Astrocyte (in vitro differentiated cells and primary cell): ENCODE measurements around the gene TNFRSF1A. TPM values are rescaled to one million over a fixed set of nuclear protein-coding genes. Genes with fewer than 3 reads are reported as not detected.

Experiments used
- DNase-seq: peaks from one replicate; pipeline ENCODE4 v3.0.0-alpha.2; 2010; ENCODE audit warnings: low read depth
- FAIRE-seq: peaks from 2 replicates; lab custom pipeline; 2011; peaks lifted over from hg19 to GRCh38; lab: Jason Lieb, UNC
- H2AFZ ChIP-seq: 2 replicates; pipeline ENCODE4 v1.6.0; 2012; ENCODE audit warnings: low read depth, low read length, inconsistent platforms
- H3K27ac ChIP-seq: 2 replicates; pipeline ENCODE4 v1.5.1; 2011; ENCODE audit warnings: low read depth, low read length, inconsistent platforms
- H3K27me3 ChIP-seq: 2 replicates; pipeline ENCODE4 v1.6.0; 2011; ENCODE audit warnings: low read length, inconsistent platforms; ENCODE audit not compliant: insufficient read depth
- H3K36me3 ChIP-seq: 2 replicates; pipeline ENCODE4 v1.5.1; 2011; ENCODE audit warnings: low read length, inconsistent platforms; ENCODE audit not compliant: insufficient read depth
- H3K4me1 ChIP-seq: 2 replicates; pipeline ENCODE4 v1.5.1; 2011; ENCODE audit warnings: low read length, inconsistent platforms; ENCODE audit not compliant: insufficient read depth
- H3K4me2 ChIP-seq: 2 replicates; pipeline ENCODE4 v1.6.0; 2012; ENCODE audit warnings: low read length, inconsistent platforms
- H3K4me3 ChIP-seq: 2 replicates; pipeline ENCODE4 v1.5.1; 2011; ENCODE audit warnings: low read depth, mild to moderate bottlenecking, low read length, inconsistent platforms; ENCODE audit not compliant: insufficient read depth
- H3K79me2 ChIP-seq: 2 replicates; pipeline ENCODE4 v1.6.0; 2012; ENCODE audit warnings: mild to moderate bottlenecking, low read length, inconsistent platforms; ENCODE audit not compliant: insufficient read depth
- H3K9ac ChIP-seq: 2 replicates; pipeline ENCODE4 v1.6.0; 2012; ENCODE audit warnings: mild to moderate bottlenecking, low read length, inconsistent platforms
- H3K9me3 ChIP-seq: 2 replicates; pipeline ENCODE4 v1.5.1; 2012; ENCODE audit warnings: low read depth, mild to moderate bottlenecking, low read length, inconsistent platforms; ENCODE audit not compliant: insufficient read depth
- H4K20me1 ChIP-seq: 2 replicates; pipeline ENCODE4 v1.6.0; 2012; ENCODE audit warnings: low read length, inconsistent platforms; ENCODE audit not compliant: insufficient read depth
- H3K27ac Mint-ChIP-seq: one replicate; pipeline ENCODE4 v1.8.0; 2021; ENCODE audit warnings: mild to moderate bottlenecking, mixed read lengths; ENCODE audit not compliant: unreplicated experiment
- H3K27me3 Mint-ChIP-seq: one replicate; pipeline ENCODE4 v1.8.0; 2021; ENCODE audit warnings: low read depth, mixed read lengths; ENCODE audit not compliant: unreplicated experiment
- H3K36me3 Mint-ChIP-seq: one replicate; pipeline ENCODE4 v1.8.0; 2021; ENCODE audit warnings: low read depth, mixed read lengths; ENCODE audit not compliant: unreplicated experiment
- H3K4me1 Mint-ChIP-seq: one replicate; pipeline ENCODE4 v1.8.0; 2021; ENCODE audit warnings: low read depth, mixed read lengths; ENCODE audit not compliant: unreplicated experiment
- H3K4me3 Mint-ChIP-seq: one replicate; pipeline ENCODE4 v1.8.0; 2021; ENCODE audit warnings: mild to moderate bottlenecking, moderate library complexity, mixed read lengths; ENCODE audit not compliant: unreplicated experiment
- H3K9me3 Mint-ChIP-seq: one replicate; pipeline ENCODE4 v1.8.0; 2021; ENCODE audit warnings: mild to moderate bottlenecking, mixed read lengths; ENCODE audit not compliant: unreplicated experiment
- EZH2 ChIP-seq: IDR thresholded peaks from 2 replicates; pipeline ENCODE4 v1.6.1; 2012; ENCODE audit warnings: mild to moderate bottlenecking, low read length, inconsistent platforms; ENCODE audit not compliant: insufficient read depth
- total RNA-seq: library from RNA; stranded (reverse); gene quantifications from 2 replicates; pipeline ENCODE4 v1.2.1, GENCODE V29; 2021
- TF ChIP-seq, protein P1 (sequence below): IDR thresholded peaks from 2 replicates; pipeline ENCODE4 v1.5.1; 2011; ENCODE audit warnings: low read depth, mild to moderate bottlenecking, inconsistent platforms, low read length, moderate library complexity; ENCODE audit not compliant: insufficient read depth

Gene TNFRSF1A
- total RNA-seq, 1 donor from 2014 or later, result 118 TPM

GRCh38 chr12:6373022-6373787 lies 31.3 kb upstream of the TNFRSF1A start:
- peak overlapping the region; percentile 84 for H3K27ac Mint-ChIP-seq
- H3K4me1 ChIP-seq, result peaks cover 47% of the 10 kb centered on the region
- H3K79me2 ChIP-seq, result no peaks in the 10 kb centered on the region
- H2AFZ ChIP-seq, result peak overlapping the region; percentile 67
- no peaks in the 10 kb centered on the region for H3K9me3 ChIP-seq
- H3K4me3 ChIP-seq, result no peak overlapping the region
- no peaks in the 10 kb centered on the region for H3K9me3 Mint-ChIP-seq
- TF ChIP-seq, protein P1, sequence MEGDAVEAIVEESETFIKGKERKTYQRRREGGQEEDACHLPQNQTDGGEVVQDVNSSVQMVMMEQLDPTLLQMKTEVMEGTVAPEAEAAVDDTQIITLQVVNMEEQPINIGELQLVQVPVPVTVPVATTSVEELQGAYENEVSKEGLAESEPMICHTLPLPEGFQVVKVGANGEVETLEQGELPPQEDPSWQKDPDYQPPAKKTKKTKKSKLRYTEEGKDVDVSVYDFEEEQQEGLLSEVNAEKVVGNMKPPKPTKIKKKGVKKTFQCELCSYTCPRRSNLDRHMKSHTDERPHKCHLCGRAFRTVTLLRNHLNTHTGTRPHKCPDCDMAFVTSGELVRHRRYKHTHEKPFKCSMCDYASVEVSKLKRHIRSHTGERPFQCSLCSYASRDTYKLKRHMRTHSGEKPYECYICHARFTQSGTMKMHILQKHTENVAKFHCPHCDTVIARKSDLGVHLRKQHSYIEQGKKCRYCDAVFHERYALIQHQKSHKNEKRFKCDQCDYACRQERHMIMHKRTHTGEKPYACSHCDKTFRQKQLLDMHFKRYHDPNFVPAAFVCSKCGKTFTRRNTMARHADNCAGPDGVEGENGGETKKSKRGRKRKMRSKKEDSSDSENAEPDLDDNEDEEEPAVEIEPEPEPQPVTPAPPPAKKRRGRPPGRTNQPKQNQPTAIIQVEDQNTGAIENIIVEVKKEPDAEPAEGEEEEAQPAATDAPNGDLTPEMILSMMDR, result no peak
- no peak for TF ChIP-seq EZH2
- H3K36me3 Mint-ChIP-seq, result no peaks in the 10 kb centered on the region
- no peaks in the 10 kb centered on the region for H4K20me1 ChIP-seq
- H3K4me2 ChIP-seq, result peak overlapping the region; percentile 76
- FAIRE-seq, result no peak
- H3K4me3 Mint-ChIP-seq, result no peak overlapping the region
- H3K27me3 Mint-ChIP-seq, result peaks cover 15% of the 10 kb centered on the region
- H3K9ac ChIP-seq, result peak overlapping the region; percentile 47
- H3K4me1 Mint-ChIP-seq, result peaks cover 40% of the 10 kb centered on the region
- H3K27me3 ChIP-seq, result no peaks in the 10 kb centered on the region
- peak overlapping the region; percentile 65 for H3K27ac ChIP-seq
- DNase-seq, result no peak
- H3K36me3 ChIP-seq, result no peaks in the 10 kb centered on the region

- peak overlapping the region; percentile 76 for H3K4me2 ChIP-seq
- Mint-ChIP-seq H3K36me3 (no peaks in the 10 kb centered on the region), H3K9me3 (no peaks in the 10 kb centered on the region), H3K27me3 (peaks cover 15% of the 10 kb centered on the region), H3K4me1 (peaks cover 40% of the 10 kb centered on the region), H3K27ac (peak overlapping the region; percentile 84), H3K4me3 (peak overlapping the region; percentile 23)
- no peaks in the 10 kb centered on the region for H3K79me2 ChIP-seq
- peaks cover 47% of the 10 kb centered on the region for H3K4me1 ChIP-seq
- peak overlapping the region; percentile 67 for H2AFZ ChIP-seq
- H3K4me3 ChIP-seq, result peak overlapping the region; percentile 12
- DNase-seq (peak; percentile 80), FAIRE-seq (no peak)
- peak overlapping the region; percentile 47 for H3K9ac ChIP-seq
- H3K9me3 ChIP-seq, result no peaks in the 10 kb centered on the region
- no peaks in the 10 kb centered on the region for H3K27me3 ChIP-seq
- peak overlapping the region; percentile 65 for H3K27ac ChIP-seq
- H3K36me3 ChIP-seq, result no peaks in the 10 kb centered on the region
- TF ChIP-seq, protein P1, result no peak
- no peak for TF ChIP-seq EZH2
- no peaks in the 10 kb centered on the region for H4K20me1 ChIP-seq
Measured at GRCh38 chr12:6372403-6373003, 30.6 kb upstream of the TNFRSF1A start.
